Endothelial cell (in vitro differentiated cells): ENCODE results near the gene STMP1. TPM values are rescaled to one million over a fixed set of nuclear protein-coding genes. Genes with fewer than 3 reads are reported as not detected.

Source experiments
- DNase-seq: peaks from one replicate; pipeline ENCODE4 v3.0.0; 2021; ENCODE audit warnings: low spot score
- H3K27ac Mint-ChIP-seq: one replicate; pipeline ENCODE4 v1.8.0; 2021; ENCODE audit warnings: mixed read lengths, inconsistent platforms; ENCODE audit not compliant: unreplicated experiment
- H3K27me3 Mint-ChIP-seq: one replicate; pipeline ENCODE4 v1.8.0; 2021; ENCODE audit warnings: mild to moderate bottlenecking, moderate library complexity, mixed read lengths, inconsistent platforms; ENCODE audit not compliant: unreplicated experiment
- H3K36me3 Mint-ChIP-seq: one replicate; pipeline ENCODE4 v1.8.0; 2021; ENCODE audit warnings: mild to moderate bottlenecking, low read depth, mixed read lengths, inconsistent platforms; ENCODE audit not compliant: unreplicated experiment
- H3K4me1 Mint-ChIP-seq: one replicate; pipeline ENCODE4 v1.8.0; 2021; ENCODE audit warnings: mild to moderate bottlenecking, mixed read lengths, inconsistent platforms; ENCODE audit not compliant: unreplicated experiment
- H3K4me3 Mint-ChIP-seq: one replicate; pipeline ENCODE4 v1.8.0; 2021; ENCODE audit warnings: mild to moderate bottlenecking, mixed read lengths, inconsistent platforms; ENCODE audit not compliant: unreplicated experiment
- H3K9me3 Mint-ChIP-seq: one replicate; pipeline ENCODE4 v1.8.0; 2021; ENCODE audit warnings: mixed read lengths, inconsistent platforms; ENCODE audit not compliant: unreplicated experiment
- CTCF ChIP-seq: fragments of 200-600 bp; sonication (generic); IDR thresholded peaks from one replicate; pipeline ENCODE4 v1.5.0; 2021; ENCODE audit warnings: antibody characterized with exemption; ENCODE audit not compliant: unreplicated experiment
- total RNA-seq: library from RNA; stranded (reverse); fragmentation: NEBNext Ultra II Directional; extraction: Animal tissue kit (Norgen Biotek cat#: 25700); gene quantifications from one replicate; pipeline ENCODE4 v1.2.1, GENCODE V29; 2021; ENCODE audit not compliant: unreplicated experiment

The STMP1 gene
- total RNA-seq, 1 donor from 2014 or later, result 27.5 TPM

- H3K4me3 Mint-ChIP-seq, result no peak overlapping the region
- H3K9me3 Mint-ChIP-seq, result no peaks in the 10 kb centered on the region
- H3K27me3 Mint-ChIP-seq, result peaks cover 2% of the 10 kb centered on the region
- peak overlapping the region; percentile 44 for H3K27ac Mint-ChIP-seq
- peaks cover 37% of the 10 kb centered on the region for H3K4me1 Mint-ChIP-seq
- TF ChIP-seq CTCF, result no peak
- H3K36me3 Mint-ChIP-seq, result no peaks in the 10 kb centered on the region
- no peak for DNase-seq
These were observed 44.7 kb downstream of the STMP1 start for GRCh38 chr7:135706858-135707569.

- no peak for TF ChIP-seq CTCF
- H3K27me3 Mint-ChIP-seq, result peaks cover 4% of the 10 kb centered on the region
- DNase-seq, result no peak
- H3K36me3 Mint-ChIP-seq, result no peaks in the 10 kb centered on the region
- peaks cover 42% of the 10 kb centered on the region for H3K4me1 Mint-ChIP-seq
- no peak overlapping the region for H3K4me3 Mint-ChIP-seq
- H3K9me3 Mint-ChIP-seq, result no peaks in the 10 kb centered on the region
- H3K27ac Mint-ChIP-seq, result peak overlapping the region; percentile 74
These were observed 45.3 kb downstream of the STMP1 start for GRCh38 chr7:135707570-135707966.

- Mint-ChIP-seq H3K27ac (peak overlapping the region; percentile 74), H3K4me3 (no peak overlapping the region), H3K4me1 (peaks cover 47% of the 10 kb centered on the region), H3K9me3 (no peaks in the 10 kb centered on the region), H3K36me3 (no peaks in the 10 kb centered on the region), H3K27me3 (peaks cover 4% of the 10 kb centered on the region)
- no peak for DNase-seq
- TF ChIP-seq CTCF, result no peak
These were observed 45.7 kb downstream of the STMP1 start for GRCh38 chr7:135708041-135708440.

GRCh38 chr7:135709508-135709907 lies 47.2 kb downstream of the STMP1 start:
- peaks cover 3% of the 10 kb centered on the region for H3K27me3 Mint-ChIP-seq
- TF ChIP-seq CTCF, result no peak
- peaks cover 49% of the 10 kb centered on the region for H3K4me1 Mint-ChIP-seq
- no peaks in the 10 kb centered on the region for H3K9me3 Mint-ChIP-seq
- H3K4me3 Mint-ChIP-seq, result no peak overlapping the region
- DNase-seq, result no peak
- no peaks in the 10 kb centered on the region for H3K36me3 Mint-ChIP-seq
- no peak overlapping the region for H3K27ac Mint-ChIP-seq

GRCh38 chr7:135710417-135711138 lies 48.3 kb downstream of the STMP1 start:
- H3K27ac Mint-ChIP-seq, result no peak overlapping the region
- DNase-seq, result no peak

More at GRCh38 chr7:135710417-135711138, 48.3 kb downstream of the STMP1 start:
- Mint-ChIP-seq H3K36me3 (no peaks in the 10 kb centered on the region), H3K9me3 (no peaks in the 10 kb centered on the region), H3K4me3 (no peak overlapping the region), H3K4me1 (peaks cover 47% of the 10 kb centered on the region), H3K27me3 (peaks cover 3% of the 10 kb centered on the region)
- peak; percentile 92 for TF ChIP-seq CTCF
